DND-41 (cell line): ENCODE results near the gene ABI2.

ENCODE experiments used
- ATAC-seq: fragments of 200-7000 bp; cut with Tn5 transposase; 3 replicates; pipeline ENCODE4 v1.9.1; 2021; ENCODE audit warnings: low read depth; ENCODE audit not compliant: insufficient read depth
- DNase-seq: peaks from one replicate; pipeline ENCODE4 v3.0.0-alpha.2; 2020
- H2AFZ ChIP-seq: 2 replicates; pipeline ENCODE4 v1.6.0; 2012; ENCODE audit warnings: low read depth, low read length
- H3K27ac ChIP-seq: 2 replicates; pipeline ENCODE4 v1.5.1; 2012; ENCODE audit warnings: low read length, inconsistent platforms
- H3K27me3 ChIP-seq: fragments of 200-600 bp; sonication (generic); 2 replicates; pipeline ENCODE4 v1.6.0; 2012; ENCODE audit warnings: low read length, mild to moderate bottlenecking, inconsistent platforms; ENCODE audit not compliant: insufficient read depth, poor library complexity
- H3K36me3 ChIP-seq: 2 replicates; pipeline ENCODE4 v1.5.1; 2012; ENCODE audit warnings: low read length, inconsistent platforms; ENCODE audit not compliant: insufficient read depth
- H3K4me1 ChIP-seq: 2 replicates; pipeline ENCODE4 v1.5.1; 2012; ENCODE audit warnings: mild to moderate bottlenecking, low read length; ENCODE audit not compliant: insufficient read depth
- H3K4me2 ChIP-seq: 2 replicates; pipeline ENCODE4 v1.6.0; 2012; ENCODE audit warnings: mild to moderate bottlenecking, moderate library complexity, low read length, inconsistent platforms; ENCODE audit not compliant: insufficient read depth
- H3K4me3 ChIP-seq, 2 experiments: fragments of 200-600 bp in 1 of 2; shearing (Covaris generic) in 1 of 2; 2 replicates each; pipeline ENCODE4 v1.5.1; 2012 to 2016; ENCODE audit warnings: inconsistent platforms in 2 of 2, low read length in 2 of 2, mild to moderate bottlenecking in 2 of 2, low read depth in 1 of 2, moderate library complexity in 1 of 2
- H3K79me2 ChIP-seq: 2 replicates; pipeline ENCODE4 v1.6.0; 2012; ENCODE audit warnings: low read length, inconsistent platforms; ENCODE audit not compliant: insufficient read depth
- H3K9ac ChIP-seq: 2 replicates; pipeline ENCODE4 v1.6.0; 2012; ENCODE audit warnings: low read depth, mild to moderate bottlenecking, inconsistent platforms, low read length, moderate library complexity
- H3K9me3 ChIP-seq: 2 replicates; pipeline ENCODE4 v1.5.1; 2012; ENCODE audit warnings: low read length, moderate library complexity, mild to moderate bottlenecking, inconsistent platforms; ENCODE audit not compliant: insufficient read depth, severe bottlenecking
- H4K20me1 ChIP-seq: 2 replicates; pipeline ENCODE4 v1.6.0; 2012; ENCODE audit warnings: low read length; ENCODE audit not compliant: insufficient read depth
- CTCF ChIP-seq: IDR thresholded peaks from 2 replicates; pipeline ENCODE4 v1.5.1; 2012; ENCODE audit warnings: borderline replicate concordance, low read length, moderate library complexity, mild to moderate bottlenecking; ENCODE audit not compliant: poor library complexity, severe bottlenecking; ENCODE audit errors: extremely low read depth
- EZH2 ChIP-seq: IDR thresholded peaks from 3 replicates; pipeline ENCODE4 v1.6.1; 2012; ENCODE audit warnings: borderline replicate concordance, low read depth, mild to moderate bottlenecking, moderate library complexity, low read length, inconsistent platforms; ENCODE audit not compliant: severe bottlenecking

ABI2 gene

GRCh38 chr2:203489531-203489930 lies 161.3 kb downstream of the ABI2 start:
- Histone ChIP-seq H3K4me1 (no peaks in the 10 kb centered on the region), H3K9me3 (no peaks in the 10 kb centered on the region), H3K27me3 (no peaks in the 10 kb centered on the region), H2AFZ (no peak overlapping the region), H3K27ac (no peak overlapping the region), H3K79me2 (no peaks in the 10 kb centered on the region), H3K4me3 (no peak overlapping the region), H3K9ac (no peak overlapping the region), H3K4me2 (no peak overlapping the region), H3K36me3 (no peaks in the 10 kb centered on the region), H4K20me1 (no peaks in the 10 kb centered on the region)
- DNase-seq: no peak
- no peak for ATAC-seq
- TF ChIP-seq EZH2 (no peak), CTCF (no peak)

- Histone ChIP-seq H4K20me1 (no peaks in the 10 kb centered on the region), H3K4me3 (no peak overlapping the region), H3K36me3 (no peaks in the 10 kb centered on the region), H3K4me2 (no peak overlapping the region), H3K27ac (no peak overlapping the region), H3K27me3 (no peaks in the 10 kb centered on the region), H2AFZ (no peak overlapping the region), H3K79me2 (no peaks in the 10 kb centered on the region), H3K9ac (no peak overlapping the region), H3K9me3 (no peaks in the 10 kb centered on the region), H3K4me1 (no peaks in the 10 kb centered on the region)
- ATAC-seq: no peak
- no peak for DNase-seq
- TF ChIP-seq CTCF (no peak), EZH2 (no peak)
Measured at GRCh38 chr2:203490391-203490790, 162.2 kb downstream of the ABI2 start.

- no peak overlapping the region for H3K4me3 ChIP-seq
- no peaks in the 10 kb centered on the region for H3K4me1 ChIP-seq
- H3K9me3 ChIP-seq: no peaks in the 10 kb centered on the region
- no peaks in the 10 kb centered on the region for H3K27me3 ChIP-seq
- TF ChIP-seq CTCF: no peak
- TF ChIP-seq EZH2: no peak
- DNase-seq: no peak
- no peaks in the 10 kb centered on the region for H3K36me3 ChIP-seq
- H3K27ac ChIP-seq: no peak overlapping the region
- H2AFZ ChIP-seq: no peak overlapping the region
- no peak overlapping the region for H3K9ac ChIP-seq
- H3K79me2 ChIP-seq: no peaks in the 10 kb centered on the region
- no peak for ATAC-seq
- H4K20me1 ChIP-seq: no peaks in the 10 kb centered on the region
- no peak overlapping the region for H3K4me2 ChIP-seq
Measured at GRCh38 chr2:203492965-203493364, 164.8 kb downstream of the ABI2 start.
